Measurements from ENCODE around the gene MTHFD1.
"Not testable (repeated sequence)": the region's sequence is repeated elsewhere in the genome, so short reads cannot be mapped to it uniquely, and the experiment has no call there.

GRCh38 chr14:64393189-64393726 lies 5.1 kb downstream of the MTHFD1 start:
- TF ChIP-seq, protein P1, sequence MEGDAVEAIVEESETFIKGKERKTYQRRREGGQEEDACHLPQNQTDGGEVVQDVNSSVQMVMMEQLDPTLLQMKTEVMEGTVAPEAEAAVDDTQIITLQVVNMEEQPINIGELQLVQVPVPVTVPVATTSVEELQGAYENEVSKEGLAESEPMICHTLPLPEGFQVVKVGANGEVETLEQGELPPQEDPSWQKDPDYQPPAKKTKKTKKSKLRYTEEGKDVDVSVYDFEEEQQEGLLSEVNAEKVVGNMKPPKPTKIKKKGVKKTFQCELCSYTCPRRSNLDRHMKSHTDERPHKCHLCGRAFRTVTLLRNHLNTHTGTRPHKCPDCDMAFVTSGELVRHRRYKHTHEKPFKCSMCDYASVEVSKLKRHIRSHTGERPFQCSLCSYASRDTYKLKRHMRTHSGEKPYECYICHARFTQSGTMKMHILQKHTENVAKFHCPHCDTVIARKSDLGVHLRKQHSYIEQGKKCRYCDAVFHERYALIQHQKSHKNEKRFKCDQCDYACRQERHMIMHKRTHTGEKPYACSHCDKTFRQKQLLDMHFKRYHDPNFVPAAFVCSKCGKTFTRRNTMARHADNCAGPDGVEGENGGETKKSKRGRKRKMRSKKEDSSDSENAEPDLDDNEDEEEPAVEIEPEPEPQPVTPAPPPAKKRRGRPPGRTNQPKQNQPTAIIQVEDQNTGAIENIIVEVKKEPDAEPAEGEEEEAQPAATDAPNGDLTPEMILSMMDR (IDR thresholded peaks at IDR 0.05) = not testable (repeated sequence)
- not testable (repeated sequence) for TF ChIP-seq POLR2AphosphoS5, POLR2A (IDR thresholded peaks at IDR 0.05)
